GM19467 (cell line): ENCODE measurements around the gene GCK.
"Not testable (repeated sequence)": the region's sequence is repeated elsewhere in the genome, so short reads cannot be mapped to it uniquely, and the experiment has no call there.

Experiments
- ATAC-seq: cut with Tn5 transposase; IDR thresholded peaks from one replicate; pipeline ENCODE4 v1.9.1; 2021; ENCODE audit warnings: mild to moderate bottlenecking, moderate library complexity; ENCODE audit not compliant: unreplicated experiment

GCK gene

DNA sequence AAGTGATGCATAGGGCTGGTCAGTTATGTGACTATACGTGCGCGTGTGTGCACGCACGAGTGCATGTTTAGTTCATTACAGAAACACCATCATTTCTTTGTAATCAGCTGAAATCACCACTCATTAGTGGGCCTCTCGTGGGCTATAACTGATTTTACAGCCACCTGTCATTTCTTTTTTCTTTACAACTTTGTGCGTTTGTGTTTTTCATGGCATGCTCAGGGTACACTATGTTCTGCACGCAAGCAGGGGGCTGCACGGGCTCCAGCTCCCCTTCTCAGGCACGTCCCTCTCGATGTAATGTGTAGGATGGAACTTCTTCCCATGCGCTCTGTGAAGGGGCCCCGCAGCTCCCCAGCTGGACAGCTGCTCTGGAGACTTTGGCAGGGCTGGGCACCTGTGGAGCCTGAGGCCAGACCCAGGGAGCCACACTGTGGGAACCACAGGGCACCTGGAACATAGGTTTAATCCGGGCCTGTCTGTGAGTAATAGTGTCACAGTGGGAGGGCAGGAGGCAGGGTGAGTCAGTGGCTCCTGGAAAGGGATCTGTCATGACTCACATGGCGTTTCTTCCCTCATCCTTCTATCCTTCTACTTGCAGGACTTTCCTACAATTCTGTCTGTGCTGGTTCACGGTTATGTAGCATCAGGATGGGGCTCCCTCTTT lies 4.9 kb downstream of the GCK start:
- ATAC-seq, result no peak

DNA sequence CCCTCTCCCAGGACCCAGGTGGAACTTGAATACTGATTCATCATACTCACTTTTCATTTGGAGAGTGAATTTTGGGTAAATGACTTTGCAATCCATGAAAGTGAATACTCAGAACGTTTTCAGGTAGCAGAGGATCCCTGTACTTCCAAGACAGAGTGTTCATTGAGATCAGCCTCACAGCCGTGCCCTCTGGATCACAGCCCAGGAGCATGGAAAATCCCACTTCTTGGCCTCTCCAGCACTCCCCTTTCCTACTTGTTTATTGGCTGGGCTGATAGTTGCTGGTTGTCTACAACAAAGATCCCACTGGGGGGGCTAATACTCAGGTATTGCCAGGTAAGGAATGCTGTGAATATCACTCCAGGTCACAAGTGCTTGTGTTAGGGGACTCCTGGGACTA lies 5.9 kb downstream of the GCK start:
- no peak for ATAC-seq

DNA sequence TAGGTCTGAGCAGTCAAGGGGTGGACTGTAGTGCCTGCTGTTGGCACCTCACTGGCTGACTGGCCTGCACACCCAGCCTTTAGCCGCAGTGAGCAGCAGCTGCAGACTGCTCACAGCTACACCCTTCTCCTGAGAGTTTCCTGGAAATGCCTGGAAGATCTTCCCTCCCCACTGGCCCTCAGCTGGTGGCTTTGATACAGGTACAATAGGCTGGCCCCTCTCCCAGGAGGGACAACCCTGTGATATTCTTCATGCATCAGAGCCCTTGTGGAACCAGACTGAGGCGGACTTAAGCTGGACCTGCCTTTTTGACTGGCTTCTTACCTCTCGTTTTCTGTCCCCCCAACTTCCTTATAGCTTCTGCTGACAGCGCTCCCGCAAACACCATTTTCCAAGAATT lies 6.4 kb downstream of the GCK start:
- ATAC-seq, result no peak

DNA sequence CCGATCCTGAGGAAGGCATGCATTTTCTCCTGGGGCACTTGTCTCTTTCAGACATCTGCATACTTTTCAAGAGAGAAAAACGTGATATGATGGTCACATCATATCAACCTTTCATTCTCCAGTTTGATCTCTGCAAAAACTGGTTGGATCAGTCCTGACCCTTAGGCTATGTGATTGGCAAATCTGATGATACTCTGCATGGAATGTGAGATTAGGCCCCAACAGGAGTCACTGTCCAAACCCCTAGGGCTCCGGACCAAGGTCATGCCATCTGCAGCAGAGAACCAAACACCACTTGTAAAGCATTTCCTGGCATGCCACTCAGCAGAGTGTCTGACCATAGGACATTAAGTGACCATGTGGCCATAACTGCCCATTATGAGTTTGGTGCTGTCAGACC lies 8.6 kb downstream of the GCK start:
- ATAC-seq, result no peak

DNA sequence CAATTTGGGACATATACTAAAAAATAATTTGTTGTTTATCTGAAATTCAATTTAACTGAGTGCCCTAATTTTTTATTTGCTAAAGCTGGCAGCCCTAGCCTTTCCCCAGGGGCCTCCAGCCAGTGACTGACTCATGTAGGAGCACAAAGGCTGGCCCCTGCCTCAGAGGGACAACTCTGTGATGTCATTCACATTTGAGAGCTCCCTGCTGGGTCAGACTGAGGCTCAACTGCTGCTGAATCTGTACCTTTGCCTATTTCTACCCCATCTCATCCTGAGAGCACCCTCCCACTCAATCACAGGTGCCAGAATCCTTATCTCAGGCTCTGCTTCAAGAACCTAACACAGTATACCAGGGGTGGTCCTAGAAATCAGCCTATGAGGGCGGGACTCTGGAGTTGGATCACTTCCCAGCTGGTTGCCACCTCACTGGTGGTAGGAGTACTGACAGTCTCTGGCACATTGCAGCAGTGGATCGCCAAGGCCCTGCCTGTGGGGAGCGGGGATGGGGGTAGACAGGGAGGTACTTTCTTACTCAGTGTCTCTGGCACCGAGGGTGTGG lies 11.6 kb downstream of the GCK start:
- no peak for ATAC-seq

DNA sequence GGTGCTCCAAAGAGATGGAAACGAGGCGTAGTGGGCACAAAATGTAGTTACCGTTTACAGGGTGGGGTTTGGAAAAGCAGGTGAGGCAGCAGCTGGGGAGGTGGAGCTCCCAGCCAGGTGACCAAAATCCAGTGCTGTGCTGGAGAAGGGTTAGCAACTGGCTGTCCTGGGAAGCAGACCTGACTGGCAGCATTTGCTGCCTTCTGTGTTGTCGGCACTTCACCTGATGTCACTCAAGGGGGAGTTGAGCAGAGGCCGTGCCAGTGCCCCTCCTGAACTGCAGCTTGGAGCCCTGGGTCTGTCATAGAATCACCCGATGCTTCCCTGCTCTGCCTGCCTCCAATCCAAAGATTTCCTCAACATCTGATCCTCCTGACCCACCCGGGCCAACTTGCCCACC lies 12.8 kb downstream of the GCK start:
- no peak for ATAC-seq

DNA sequence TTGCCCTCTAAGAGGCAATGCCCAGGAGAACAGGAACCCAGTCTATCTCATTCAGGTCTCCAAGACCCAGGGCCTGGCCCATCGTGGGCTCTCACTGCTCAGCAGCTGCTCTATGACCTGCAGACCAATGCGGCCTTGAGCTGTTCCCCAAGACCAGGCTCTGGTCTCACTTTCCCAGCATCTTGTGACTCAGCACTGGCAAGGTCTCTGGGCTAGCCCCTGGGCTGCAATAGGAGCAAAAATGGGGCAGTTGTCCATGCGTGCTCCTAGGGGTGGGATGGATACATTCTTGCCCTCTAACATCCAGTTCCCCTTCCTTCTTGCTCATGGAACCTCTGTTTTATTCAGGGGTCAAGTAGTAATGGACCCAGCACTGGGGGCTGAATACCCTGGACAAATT lies 13.5 kb downstream of the GCK start:
- ATAC-seq, result no peak

DNA sequence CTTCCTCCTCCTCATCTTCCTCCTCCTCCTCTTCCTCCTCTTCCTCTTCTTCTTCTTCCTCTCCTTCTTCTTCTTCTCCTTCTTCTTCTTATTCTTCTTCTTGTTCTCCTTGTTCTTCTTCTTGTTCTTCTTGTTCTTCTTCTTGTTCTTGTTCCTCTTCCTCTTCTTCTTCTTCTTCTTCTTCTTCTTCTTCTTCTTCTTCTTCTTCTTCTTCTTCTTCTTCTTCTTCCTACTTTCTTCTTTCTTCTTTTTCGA lies 14.6 kb downstream of the GCK start:
- not testable (repeated sequence) for ATAC-seq

DNA sequence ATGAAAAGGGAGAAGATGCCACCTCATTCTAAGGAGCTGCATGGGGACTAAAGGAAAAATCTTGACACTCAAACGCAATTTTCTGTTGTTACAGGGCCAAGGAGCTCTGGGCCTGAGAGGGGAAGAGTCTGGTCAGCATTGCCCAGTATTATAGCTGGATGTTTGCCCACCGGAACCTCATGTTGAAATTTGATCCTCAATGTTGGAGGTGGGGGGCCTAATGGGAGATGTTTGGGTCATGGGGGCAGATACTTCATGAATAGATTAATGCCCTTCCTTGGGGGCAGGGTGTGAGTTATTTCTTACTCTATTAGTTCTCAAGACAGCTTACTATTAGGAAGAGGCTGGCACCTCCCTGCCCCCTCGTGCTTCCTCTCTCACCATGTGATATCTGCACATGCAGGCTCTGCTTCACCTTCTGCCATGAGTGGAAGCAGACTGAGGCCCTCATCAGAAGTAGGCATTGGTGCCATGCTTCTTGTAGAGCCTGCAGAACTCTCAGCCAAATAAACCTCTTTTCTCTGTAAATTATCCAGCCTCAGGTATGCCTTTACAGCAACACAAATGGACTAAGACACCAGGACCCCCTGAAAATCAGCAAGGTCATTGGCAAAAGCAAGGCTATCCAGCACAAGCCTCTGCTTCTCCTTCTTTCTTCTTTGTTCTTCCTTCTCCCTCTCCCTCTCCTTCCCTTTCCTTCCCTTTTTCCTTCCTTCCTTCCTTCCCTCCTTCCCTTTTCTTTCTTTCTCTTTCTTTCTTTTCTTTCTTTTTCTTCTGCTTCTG lies 15.1 kb downstream of the GCK start:
- no peak for ATAC-seq

DNA sequence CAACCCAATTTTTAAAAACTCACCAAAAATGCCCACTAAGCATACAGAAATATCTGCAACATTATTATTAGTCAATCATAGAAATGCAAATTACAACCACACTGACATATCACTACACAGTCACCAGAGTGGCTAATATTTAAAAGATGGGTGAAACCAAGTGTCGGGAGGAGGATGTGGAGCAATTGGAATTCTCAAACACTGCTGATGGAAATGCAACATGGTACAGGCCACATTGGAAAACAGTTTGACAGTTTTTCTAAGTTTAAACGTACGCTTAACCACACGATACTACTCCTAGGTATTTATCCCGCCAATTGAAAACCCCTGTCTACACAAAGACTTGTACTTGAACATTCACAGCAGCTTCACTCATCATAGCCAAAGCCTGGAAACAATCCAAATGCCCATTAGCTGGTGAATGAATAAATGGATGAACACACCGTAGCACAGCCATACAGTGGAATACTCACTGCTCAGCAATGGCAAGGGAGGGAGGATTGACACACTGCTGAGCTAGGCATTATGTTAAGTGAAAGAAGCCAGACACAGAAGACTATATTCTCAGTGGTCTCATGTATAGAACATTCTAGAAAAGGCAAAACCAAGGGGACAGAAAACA lies 16.3 kb downstream of the GCK start:
- no peak for ATAC-seq

DNA sequence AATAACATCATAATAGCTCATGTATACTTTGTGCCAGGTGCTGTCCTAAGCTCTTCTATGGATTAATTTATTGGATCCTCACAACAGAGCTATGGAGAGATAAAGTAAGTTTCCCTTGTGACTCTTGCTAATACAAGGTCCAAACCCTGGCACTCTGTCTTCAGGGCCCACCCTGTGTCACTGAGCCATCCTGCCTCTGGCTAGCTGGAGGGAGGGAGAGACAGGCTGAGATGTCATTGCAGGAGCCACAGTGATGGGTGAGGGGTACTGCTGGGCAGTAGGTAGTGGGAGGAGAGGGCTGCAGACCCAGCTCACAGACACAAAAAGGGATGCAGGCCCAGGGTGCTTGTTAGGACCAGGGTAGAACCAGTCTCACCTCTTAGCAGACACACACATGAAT lies 16.9 kb downstream of the GCK start:
- no peak for ATAC-seq

DNA sequence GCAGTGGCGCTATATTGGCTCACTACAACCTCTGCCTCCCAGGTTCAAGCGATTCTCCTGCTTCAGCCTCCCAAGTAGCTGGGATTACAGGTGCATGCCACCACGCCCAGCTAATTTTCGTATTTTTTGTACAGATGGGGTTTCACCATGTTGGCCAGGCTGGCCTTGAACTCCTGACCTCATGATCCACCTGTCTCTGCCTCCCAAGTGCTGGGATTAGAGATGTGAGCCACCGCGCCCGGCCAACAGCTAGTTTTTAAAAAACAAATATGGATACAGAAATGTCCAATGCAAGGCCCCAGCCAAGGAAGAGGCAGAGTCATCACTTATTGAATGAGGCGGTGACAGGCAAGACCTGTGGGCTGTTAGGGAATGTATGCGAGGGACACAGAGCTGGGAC lies 17.3 kb downstream of the GCK start:
- ATAC-seq, result not testable (repeated sequence)

DNA sequence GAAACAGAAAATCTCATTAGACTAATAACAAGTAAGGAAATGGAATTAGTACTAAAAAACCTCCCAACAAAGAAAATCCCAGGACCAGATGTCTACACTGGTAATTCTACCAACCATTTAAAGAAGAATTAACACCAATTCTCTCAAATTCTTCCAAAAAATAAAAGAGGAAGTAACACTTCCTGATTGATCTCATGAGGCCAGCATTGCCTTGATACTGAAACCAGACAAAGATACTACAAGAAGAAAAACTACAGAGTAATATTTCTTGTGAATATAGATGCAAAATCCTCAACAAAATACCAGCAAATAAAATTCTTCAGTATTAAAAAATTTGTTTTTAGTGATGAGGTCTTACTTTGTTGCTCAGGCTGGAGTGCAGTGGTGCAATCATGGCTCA lies 21.3 kb downstream of the GCK start:
- no peak for ATAC-seq

DNA sequence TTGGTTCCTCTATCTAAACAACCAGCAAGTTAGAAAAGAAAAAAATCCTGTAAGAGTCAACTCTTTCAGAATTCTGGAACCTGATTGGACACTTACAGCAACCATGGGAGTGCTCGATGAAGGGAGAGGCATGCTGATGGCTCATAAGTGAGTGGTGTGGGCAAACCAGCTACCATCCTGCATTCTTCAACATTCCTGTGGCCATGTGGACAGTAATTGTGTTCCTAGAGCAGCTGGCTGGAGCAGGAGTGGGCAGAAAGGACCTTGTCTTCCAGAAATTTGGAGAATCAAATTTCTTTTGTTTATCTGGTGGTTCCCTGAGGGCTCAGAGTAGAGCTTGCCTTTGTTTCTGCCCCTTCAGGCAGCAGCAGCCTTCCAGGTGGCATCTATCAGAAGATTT lies 25.6 kb downstream of the GCK start:
- ATAC-seq, result no peak

DNA sequence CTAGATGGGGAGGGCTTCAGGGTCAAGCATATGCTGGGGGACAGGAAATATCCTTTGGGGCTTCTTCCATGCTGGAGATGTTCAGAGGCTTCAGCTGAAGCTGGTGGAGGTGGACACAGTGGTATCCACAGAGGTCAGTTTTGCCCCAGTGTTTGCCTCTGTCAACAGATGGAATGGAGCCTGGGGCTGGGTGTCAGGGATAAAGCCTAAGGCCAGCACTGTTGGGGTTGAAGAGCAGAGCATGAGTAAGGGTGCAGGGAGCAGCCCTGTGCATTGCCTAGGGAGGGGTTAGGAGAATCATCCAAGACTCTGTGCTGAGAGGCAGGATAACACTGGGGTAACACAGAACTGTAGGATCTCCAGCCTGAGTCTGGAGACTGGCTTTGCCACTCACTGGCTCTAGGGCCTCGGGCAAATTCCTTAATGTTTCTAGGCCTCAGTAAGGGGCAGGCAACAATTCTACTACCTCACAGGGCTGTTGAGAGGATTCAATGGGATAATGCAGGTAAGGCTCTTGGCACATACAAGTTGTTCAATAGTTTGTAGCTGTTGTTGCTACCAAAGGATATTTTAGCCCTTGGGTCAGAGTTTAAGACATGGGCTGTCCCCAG lies 26.3 kb downstream of the GCK start:
- no peak for ATAC-seq

DNA sequence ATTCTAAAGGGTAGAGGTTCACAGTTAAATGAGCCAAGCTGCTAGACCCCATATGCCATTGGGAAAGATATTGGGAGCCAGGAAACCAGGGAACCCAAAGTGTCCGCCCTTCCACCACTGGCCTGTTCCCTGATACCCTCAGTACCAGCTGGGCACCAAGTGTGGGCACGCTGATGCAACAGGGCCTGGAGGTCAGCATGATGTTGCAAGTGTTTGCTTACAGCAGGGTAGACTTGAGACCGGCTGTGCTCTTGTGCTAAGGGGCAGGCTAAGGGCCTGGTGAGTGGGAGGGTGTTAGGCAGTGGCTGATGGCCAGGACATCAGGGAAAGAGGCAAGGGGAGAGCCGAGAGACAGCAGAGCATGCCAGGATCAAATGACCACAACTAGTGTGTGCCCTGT lies 27.1 kb downstream of the GCK start:
- no peak for ATAC-seq

DNA sequence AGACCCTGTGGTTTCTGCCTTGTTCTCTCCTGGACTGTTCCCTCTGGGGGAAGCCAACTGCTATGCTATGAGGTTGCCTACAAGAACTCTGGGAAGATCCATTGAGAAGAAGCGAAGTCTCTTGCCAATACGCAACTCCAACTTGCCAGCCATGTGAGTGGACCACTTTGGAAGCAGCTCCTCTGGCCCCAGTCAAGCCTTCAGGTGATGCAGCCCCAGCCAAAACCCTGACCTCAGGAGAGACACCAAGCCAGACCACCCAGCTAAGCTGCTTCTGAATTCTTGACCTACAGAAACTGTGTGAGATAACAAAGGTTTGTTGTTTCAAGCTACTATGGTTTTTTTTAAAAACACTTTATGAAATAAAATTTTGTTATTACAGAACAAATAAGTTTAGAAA lies 27.9 kb downstream of the GCK start:
- no peak for ATAC-seq

DNA sequence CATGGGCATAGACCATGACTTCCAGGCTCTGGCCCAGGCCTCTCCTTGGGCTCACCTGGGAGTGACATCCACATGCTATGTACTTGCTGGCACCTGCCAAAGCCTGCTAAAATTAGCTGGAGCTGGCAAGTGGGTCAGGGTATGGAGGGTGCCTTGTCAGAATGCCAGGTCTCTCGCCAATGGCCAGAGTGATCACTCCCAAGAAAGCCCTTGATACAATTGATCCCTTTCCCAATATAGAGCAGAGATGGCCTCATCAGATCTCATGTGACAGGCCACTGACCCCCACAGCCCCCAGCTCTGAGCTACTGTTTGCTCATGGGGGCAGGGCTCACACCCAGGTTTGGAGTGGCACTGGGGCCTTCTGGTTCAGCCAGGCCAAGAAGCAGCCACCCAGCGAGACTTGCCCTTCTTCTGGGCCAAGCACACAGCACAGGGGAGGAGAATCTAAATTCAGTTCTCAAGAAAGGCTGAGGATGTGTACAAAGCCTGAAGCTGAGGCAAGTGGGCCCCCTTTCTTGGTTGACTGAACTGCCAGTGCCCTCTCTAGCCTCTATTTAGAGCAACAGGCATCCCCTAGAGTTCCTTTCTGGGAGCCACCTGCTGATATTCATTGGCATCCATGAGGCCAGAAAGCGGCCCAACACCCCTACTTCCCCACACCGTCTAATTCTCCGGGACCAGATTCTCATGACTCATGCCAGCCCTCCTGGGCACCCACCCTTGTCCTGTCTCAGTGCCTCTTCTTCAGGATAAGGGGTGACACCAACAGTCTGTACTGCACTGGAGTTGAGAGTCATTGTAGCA lies 29.2 kb downstream of the GCK start:
- no peak for ATAC-seq

DNA sequence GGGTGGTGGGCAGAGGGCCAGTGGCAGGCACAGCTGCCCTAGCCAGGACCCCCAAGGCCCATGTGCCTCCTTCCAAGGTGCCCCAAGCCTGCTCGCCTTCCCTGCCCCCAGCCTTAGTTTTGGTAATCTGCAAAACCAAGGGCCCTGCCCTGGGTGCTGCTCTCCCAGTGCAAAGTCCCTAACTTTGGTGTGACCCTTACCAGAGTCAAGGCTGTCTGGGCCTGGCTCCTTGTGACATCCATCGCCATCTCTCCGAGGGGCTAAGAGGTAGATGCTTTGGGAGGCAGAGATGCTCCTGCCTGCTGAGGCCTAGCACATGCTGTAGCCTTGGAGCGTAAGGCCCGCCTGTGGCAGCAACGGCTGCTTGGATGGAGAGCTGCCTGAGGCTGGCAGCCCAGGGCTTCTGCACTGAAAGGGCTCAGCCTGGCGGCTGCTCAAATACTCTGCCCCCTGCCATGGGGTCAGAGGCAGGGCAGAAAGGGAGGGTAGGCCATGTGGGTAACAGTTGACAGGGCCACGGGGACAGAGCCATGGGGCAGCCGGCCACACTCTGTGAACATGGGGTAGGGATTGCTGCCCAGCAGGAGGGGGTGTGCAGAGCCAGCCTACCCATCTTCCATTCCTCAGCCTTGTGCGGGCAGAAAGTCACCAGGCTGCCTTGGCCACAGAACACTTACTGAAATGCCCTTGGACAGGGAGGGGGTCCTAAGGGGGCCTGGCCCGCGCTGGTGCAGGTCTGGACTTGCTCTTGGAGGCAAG lies 30.2 kb downstream of the GCK start:
- no peak for ATAC-seq
